GM21737 (cell line): ENCODE data around the gene GPR87.

Experiments
- ATAC-seq: cut with Tn5 transposase; IDR thresholded peaks from one replicate; pipeline ENCODE4 v1.9.1; 2021; ENCODE audit warnings: mild to moderate bottlenecking, moderate library complexity; ENCODE audit not compliant: unreplicated experiment

The GPR87 gene

DNA sequence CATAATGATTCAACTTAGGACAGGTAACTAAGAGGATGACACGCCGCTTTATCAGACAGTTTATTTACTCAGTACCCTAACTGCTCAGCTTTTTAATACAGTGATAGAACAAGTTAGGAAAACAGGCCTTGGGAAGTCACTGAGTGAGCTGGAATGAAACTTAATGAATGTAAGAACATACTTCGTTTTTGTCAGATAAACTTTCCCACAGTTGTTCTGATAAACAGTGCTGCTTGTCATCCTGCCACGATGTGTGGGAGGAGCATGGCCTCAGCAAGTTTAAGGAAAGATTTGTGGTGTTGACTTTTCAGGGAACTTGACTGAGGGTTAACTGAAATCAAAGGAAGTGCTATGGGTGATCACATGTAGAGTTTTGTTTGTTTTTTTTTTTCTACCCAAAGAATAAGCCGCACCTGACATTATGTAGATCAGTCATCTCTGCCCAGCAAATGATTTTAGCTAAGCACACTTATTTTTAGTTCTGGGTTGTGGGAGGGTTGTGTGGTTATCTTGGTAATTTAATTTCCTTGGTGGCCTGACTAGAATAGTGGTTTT is 32.6 kb downstream of the GPR87 start:
- no peak for ATAC-seq

DNA sequence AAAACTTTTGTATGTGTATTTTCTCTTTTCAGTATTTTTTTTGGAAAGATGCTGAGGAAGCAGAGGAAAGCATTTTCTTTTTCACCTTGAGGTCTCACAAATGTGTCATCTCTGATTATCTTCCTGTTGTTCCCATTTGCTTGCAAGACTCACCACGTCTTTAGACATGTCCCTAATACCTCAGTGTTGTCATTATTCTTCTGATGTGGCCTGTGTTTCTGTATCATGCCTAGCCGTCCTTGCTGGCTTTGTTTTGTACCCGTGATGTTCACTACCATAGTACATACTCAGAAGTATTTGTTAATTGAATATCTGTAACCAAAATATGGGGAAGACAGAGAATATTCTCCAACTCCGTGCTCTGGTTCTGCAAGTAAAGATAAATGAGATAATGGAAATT is 33.2 kb downstream of the GPR87 start:
- no peak for ATAC-seq

DNA sequence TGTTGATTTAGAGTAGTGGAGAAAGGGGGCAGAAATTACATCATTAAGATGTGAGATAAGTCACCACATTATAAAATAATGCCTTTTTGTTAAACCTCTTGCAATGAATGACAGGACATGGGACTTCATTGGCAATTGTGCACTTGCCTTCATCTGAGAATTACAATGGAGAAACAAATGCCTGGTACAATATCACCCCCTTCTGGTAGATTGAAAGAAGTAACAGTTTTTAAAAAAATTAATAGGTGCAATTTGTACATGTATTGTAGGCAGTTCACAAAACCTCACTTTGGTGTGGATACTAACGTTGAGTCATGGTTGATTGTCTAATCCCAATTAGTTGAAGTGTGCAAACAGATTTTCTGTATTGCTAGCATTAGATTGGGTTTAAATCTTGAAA is 33.7 kb downstream of the GPR87 start:
- no peak for ATAC-seq

DNA sequence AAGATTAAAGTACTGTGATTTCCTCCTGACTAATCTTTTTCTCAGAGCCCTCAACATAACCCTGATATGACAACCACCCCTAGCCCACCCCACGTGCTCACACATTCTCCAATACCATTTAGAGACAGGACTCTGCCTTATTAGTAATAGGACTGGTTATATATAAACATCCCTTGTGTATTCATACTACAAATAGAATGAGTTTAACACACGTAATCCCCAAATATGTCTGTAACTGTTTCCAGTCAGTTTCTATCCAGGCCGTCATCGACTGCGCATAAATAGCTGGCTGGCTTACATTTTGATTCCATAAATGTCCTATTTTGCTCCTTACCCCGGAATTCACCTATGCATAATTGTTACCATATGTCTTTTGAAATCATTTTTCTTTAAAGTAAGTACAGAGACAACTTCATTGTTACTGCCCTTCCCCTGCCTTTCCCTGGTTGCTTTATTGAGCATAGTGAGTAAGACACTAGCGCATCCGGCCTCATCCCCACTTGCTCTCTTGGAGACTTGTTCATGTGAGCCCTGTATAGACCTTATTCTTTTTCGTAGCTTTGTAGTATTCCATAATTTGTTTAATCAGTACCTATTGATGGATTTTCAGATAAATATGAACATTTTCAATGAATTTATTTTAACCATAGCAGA is 34.8 kb downstream of the GPR87 start:
- no peak for ATAC-seq

DNA sequence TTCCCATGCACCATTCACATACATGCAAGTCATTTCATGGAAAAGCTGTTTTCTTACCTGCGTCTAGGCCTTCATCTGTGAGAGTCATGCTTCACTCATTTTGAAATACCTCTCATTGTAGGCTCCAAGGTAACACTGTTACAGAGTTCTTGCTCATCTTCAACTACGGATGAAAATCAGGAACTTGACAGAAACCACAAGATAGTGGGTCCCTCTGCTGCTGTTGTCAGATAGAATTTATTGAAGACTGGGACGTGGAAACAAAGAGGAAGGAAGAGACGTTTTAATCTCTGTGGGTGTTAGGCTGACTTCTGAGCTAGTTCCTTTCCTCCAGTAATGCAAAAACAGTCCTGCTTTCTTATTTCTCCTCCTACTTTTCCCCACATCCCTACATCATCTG is 38.4 kb downstream of the GPR87 start, which contains the start of gene P2RY14:
Gene P2RY14, minus strand, starts transcription at position 313 of the 400 bp plus-strand sequence. CDS start 64,226 bp downstream, outside the sequence.
- no peak for ATAC-seq

DNA sequence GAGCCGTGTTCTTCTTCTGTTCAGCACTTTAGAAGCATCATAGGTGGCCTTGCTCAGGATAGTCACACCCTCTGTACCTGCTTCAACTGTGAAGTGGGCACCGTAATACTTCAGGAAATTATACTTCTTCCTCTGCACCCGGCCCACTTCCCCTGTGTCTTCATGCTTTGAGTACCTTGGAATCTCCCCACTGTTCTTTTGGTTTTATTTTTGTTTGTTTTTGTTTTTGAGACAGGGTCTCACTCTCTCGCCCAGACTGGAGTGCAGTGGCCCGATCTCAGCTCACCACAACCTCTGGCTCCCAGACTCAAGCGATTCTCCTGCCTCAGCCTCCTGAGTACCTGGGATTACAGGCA is 40.0 kb downstream of the GPR87 start:
- ATAC-seq = no peak

DNA sequence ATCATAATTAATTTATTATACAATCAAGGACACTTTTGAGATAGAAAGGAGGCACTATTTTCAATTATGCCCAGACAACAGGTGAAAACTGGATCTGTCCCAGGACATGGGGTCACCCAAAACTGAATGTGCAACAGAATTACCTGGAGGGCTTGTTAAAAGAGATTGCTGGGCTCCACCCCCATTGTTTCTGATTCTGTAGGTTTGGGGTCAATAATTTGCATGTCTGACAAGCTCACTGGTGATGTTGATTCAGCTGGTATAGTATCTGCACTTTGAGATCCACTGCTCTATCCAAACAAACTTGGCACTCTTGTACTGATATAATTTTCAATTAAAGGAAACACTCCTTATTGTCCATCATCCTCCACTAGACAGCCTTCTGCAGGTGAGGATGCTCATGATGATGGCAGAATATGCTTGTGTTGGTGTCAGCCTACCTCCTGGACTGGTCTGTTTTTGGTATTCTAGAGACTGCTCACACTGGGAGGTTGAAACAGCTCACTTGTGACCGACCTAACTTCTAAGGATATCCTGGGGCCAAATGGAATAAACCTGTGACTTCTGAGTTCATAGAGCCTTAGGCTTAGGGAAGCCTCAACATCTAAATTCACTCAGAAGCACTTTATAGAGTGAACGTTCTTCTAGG is 40.5 kb downstream of the GPR87 start:
- no peak for ATAC-seq

DNA sequence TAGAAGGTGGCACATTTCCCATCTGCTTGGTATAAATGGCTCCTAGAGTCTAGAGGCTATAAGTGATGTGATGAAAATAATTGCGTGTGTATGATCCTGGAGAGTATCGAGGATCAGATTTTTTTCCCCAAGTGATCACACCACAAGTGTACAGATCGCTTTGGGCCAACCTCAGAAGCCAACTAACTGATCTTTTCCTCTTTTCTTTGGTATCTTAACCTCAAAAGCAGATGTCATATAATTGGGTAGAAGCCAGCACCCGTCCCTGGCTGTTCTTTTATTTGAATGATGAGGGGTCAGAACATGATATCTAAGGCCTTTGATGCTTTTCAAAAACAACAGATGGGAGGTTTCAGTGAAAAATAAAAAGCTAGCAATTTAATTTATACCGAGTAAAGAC is 41.5 kb downstream of the GPR87 start:
- ATAC-seq = no peak

DNA sequence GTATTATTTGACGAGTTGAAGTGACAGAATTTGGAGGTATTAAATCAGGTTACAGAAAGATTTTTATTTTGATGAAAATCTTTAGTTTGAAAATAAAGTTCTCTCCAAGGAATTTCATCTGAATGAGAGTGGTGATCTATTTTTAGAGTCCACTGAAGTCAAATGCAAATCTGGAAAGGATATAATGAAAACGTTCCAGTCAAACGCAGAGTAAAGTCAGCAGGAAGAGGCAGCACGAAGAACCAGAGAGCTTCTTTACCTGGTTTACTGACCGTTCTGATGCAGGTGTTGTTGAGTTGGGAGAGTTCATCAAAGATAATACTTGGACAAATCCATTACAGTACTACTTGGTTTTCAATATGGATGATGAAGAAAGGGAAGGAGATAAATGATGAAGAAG is 47.0 kb downstream of the GPR87 start:
- ATAC-seq = no peak

DNA sequence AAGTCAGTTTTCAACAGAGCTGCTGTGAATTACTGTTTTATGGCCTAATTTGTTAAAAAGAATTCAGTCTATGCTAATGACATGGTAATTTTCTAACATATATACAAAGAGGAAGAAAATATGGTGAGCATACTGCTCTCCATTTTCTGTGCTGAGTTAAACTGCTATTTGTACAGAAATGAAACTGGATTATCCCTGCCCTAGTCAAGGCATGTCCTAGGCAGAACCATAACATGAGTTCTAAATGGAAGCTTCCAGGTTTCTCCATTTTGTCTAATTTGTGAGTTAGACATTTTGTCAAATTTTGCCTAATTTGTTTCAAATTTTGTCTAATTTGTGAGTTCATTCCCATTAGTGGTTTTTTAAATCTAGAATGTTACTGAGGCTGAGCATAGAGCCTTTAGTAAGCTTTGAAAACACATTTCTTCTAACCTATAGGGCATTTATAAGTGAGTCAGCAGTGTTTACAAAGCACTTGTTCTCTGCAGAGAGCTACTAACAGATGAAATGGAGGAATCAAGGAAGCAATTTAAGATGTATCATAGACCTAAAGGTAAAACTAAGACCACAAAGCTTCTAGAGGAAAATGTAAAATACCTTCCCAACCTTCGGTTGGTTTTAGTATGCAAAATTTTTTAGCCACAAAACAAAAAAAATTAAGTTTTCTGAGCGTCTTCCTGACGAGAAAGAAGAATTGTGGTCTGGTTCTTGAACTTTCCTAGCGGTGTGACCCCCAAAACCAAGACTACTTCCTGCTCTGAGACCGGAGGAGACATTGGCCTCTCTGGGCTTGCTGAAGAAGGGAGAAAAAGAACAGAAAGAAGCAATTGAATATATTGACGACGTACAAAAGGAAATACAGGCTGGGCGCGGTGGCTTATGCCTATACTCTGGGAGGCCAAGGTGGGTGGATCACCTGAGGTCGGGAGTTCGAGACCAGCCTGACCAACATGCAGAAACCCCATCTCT is 48.1 kb downstream of the GPR87 start:
- peak; percentile 56 for ATAC-seq

DNA sequence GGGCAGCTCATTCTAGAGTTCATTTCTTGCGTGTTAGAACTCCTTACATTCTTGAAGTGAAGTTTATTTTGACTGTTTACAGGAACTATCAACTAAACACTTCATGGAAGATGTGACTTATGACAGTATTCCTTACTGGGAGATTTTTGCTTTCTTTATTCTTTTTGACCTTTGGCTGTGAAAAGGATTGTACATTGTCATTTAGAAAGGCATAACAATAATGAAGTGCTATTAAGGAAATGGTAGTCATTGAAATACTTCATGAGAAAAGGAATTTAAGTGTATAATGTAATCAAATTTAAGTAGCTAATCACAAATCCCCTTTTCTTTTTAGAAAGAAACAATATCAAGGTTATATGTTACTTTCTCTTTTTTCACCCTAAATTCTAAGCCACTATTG is 49.6 kb downstream of the GPR87 start:
- ATAC-seq = no peak

DNA sequence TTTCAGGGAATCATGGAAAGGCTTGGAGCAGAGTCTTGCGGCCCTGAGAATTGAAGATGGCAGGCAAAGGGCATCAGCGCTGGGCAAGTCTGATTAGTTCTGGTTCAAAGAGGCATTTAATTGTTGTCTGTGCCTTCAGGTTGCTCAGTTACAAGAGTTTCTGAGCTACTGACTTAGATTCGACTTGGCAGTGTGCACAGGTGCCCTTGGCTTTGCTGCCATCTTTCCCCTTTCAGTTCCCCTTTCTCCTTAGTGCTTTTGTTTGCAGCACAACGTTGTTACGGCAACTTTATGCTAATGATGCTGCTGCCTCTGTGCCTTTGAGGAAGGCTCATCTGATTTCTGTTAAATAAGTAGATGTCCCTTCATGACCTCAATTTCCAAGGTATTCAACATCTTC is 50.8 kb downstream of the GPR87 start:
- ATAC-seq = peak; percentile 95

DNA sequence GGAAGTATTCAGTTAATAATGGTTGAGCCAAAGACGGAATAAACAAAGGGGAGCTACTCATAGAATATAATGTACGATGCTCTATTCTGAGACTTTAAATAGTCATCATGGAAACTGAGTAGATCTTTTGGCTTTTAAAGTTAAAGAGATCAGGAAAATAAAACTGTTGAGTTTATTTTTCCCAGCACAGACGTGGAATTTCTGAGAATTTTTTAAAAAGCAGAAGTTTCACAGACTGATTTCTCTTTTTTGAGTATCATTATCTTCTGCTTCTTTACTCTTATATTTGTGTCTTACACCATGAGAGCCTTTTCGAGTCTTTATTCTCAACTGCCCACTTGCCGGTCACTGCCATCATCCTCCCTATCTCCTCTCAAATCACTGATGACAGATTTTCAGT is 51.5 kb downstream of the GPR87 start:
- ATAC-seq = no peak

DNA sequence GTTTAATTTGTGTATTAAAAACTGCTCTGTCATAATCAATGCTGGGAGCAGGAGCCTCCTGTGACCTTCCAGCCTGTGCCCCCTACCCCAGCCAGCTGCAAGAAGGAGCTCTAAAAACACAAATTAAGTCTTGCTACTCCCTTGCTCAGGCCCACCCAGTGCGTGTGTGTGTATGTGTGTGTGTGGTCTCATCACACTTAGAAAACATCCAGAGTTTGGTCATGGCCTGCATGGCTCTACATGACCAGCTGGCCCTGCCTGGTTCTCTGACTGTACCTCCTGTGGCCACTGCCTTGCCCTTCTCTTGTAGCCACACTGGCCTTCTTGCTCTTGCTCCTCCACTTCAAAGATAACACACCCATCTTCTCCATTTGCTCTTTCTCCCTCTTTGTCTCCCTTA is 52.0 kb downstream of the GPR87 start:
- ATAC-seq = no peak

DNA sequence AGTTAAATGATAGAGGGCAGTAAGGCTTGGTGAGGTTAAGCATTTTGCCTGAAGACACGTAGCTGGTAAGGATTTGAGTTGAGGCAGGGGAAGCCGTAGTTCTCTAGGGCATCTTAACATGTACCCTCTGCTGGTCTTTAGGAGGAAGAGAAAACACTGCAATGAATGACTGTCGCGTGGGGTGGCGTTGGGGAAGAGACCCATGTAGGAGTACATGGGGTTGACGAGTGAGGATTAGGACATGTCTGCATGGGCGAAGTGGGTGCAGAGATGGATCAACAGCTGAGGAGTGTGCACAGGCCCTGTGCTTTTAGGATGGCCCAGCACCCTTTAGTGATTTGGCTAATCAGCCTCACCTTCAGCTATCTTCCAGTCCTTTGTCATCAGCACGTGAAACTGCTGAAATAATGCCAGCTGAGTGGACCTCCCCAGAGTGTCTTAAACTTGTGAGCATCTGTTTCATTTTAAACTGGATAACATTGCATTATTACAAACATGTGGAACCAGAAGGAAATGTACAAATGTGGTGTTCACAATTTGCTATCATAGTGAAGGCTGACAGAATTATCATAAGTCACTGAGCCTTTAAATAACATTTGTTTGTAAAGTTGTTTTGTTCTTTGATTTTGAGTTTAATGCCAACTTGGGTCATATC is 53.6 kb downstream of the GPR87 start:
- no peak for ATAC-seq

DNA sequence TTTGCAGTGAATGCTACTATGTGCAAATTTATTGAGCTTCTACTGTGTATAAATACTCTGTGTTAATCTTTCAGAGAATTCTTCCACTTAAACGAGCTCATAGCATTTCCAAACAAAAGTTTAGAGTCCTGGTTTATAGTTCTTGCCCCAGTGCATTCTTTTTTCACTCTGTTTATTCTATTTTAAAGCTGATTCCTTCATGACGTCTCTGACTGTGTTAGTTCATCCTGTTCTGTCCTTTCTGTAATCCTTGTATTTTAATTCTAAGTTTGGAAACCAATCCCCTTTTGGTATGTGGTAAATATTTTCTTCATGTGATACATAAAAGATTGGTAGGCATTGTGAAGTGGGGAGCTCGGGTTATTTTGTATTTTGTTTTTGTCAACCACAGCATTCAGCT is 57.0 kb downstream of the GPR87 start:
- no peak for ATAC-seq

DNA sequence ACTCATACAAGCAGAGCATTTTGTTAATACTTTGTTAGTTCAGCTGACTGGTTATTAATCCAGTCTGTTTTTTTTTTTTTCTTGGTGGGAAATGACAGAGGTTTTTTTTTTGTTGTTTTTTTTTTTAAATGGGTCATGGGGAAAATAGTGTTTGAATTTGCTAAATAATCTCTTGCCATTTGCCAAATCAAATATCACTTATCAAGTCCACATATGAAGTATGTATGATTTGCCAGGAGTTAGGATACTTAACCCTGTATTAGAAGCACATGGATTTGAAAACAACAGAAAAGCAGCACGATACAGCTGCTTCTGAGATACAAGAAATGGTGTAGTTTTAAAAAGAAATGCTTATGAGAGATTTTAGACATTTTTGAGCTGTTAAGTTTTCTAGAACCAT is 59.9 kb downstream of the GPR87 start:
- no peak for ATAC-seq

DNA sequence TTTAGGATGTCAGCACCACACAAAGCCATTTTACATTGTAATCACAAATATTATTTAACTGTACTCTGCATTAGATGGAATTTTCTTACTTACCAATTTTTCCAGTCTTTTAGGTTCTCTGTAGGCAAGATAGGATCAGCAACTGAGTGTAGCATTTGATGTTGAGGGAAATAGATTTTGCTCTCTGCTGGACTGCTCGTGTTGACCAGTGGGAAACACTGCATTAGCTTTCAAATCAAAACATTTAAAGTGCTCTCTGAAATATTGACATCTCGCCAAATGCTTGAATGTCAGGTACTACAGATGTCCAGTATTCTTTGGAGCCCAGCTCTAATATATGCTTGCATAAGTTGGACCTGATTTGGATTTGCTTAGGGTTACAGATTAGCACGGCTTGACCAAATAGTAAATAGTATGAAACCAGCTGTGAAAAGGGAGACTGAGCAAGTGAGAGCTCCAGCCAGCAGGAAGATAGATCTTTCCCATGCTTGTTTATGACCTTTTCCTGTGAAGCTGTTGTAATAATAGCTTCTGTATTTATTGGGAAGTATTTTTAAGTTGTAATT is 67.8 kb downstream of the GPR87 start:
- no peak for ATAC-seq
